GM23338 (cell line): ENCODE data around the gene ASRGL1. TPM values are rescaled to one million over a fixed set of nuclear protein-coding genes. Genes with fewer than 3 reads are reported as not detected.

ENCODE experiments used
- ATAC-seq: fragments of 200-7000 bp; cut with Tn5 transposase; 3 replicates; pipeline ENCODE4 v1.9.1; 2020
- DNase-seq: peaks from one replicate; pipeline ENCODE4 v3.0.0-alpha.2; 2015; ENCODE audit warnings: low spot score
- H2AFZ ChIP-seq: fragments of 200-600 bp; sonication (generic); 2 replicates; pipeline ENCODE4 v1.8.0; 2016; ENCODE audit warnings: antibody characterized with exemption, mild to moderate bottlenecking, moderate library complexity
- H3F3A ChIP-seq: fragments of 200-600 bp; sonication (generic); replicated peaks from 2 replicates; pipeline ENCODE4 v1.8.0; 2017; ENCODE audit warnings: antibody characterized with exemption, mixed run types, low read depth
- H3K27ac ChIP-seq: fragments of 200-600 bp; sonication (generic); 2 replicates; pipeline ENCODE4 v1.6.1; 2016; ENCODE audit warnings: low read depth
- H3K27me3 ChIP-seq: fragments of 200-600 bp; sonication (generic); 2 replicates; pipeline ENCODE4 v1.8.0; 2016; ENCODE audit warnings: mild to moderate bottlenecking, mixed run types, moderate library complexity; ENCODE audit not compliant: insufficient read depth
- H3K36me3 ChIP-seq: fragments of 200-600 bp; sonication (generic); 2 replicates; pipeline ENCODE4 v1.8.0; 2016; ENCODE audit warnings: mild to moderate bottlenecking; ENCODE audit not compliant: insufficient read depth
- H3K4me1 ChIP-seq: fragments of 200-600 bp; sonication (generic); 2 replicates; pipeline ENCODE4 v1.8.0; 2016; ENCODE audit warnings: mild to moderate bottlenecking, moderate library complexity; ENCODE audit not compliant: insufficient read depth
- H3K4me2 ChIP-seq: fragments of 200-600 bp; sonication (generic); 2 replicates; pipeline ENCODE4 v1.7.1; 2017; ENCODE audit warnings: mixed run types
- H3K4me3 ChIP-seq: fragments of 200-600 bp; sonication (generic); 2 replicates; pipeline ENCODE4 v1.6.1; 2016; ENCODE audit warnings: mixed run types
- H3K79me2 ChIP-seq: fragments of 200-600 bp; sonication (generic); replicated peaks from 2 replicates; pipeline ENCODE4 v1.8.0; 2017; ENCODE audit warnings: mild to moderate bottlenecking; ENCODE audit not compliant: insufficient read depth
- H3K9me2 ChIP-seq: fragments of 200-600 bp; sonication (generic); 2 replicates; pipeline ENCODE4 v1.8.0; 2017; ENCODE audit not compliant: insufficient read depth
- H4K20me1 ChIP-seq: fragments of 200-600 bp; sonication (generic); replicated peaks from 2 replicates; pipeline ENCODE4 v1.8.0; 2017; ENCODE audit warnings: mild to moderate bottlenecking; ENCODE audit not compliant: insufficient read depth
- H3K27ac Mint-ChIP-seq: 2 replicates; pipeline ENCODE4 v1.8.0; 2020; ENCODE audit warnings: inconsistent platforms, mild to moderate bottlenecking, moderate library complexity, mixed read lengths
- H3K27me3 Mint-ChIP-seq: 3 replicates; pipeline ENCODE4 v1.8.0; 2022; ENCODE audit warnings: low read depth, mild to moderate bottlenecking, moderate library complexity, mixed read lengths, inconsistent platforms; ENCODE audit not compliant: insufficient read depth, poor library complexity
- H3K36me3 Mint-ChIP-seq: 3 replicates; pipeline ENCODE4 v1.8.0; 2021; ENCODE audit warnings: low read depth, mild to moderate bottlenecking, inconsistent platforms, moderate library complexity, mixed read lengths
- H3K4me1 Mint-ChIP-seq: 3 replicates; pipeline ENCODE4 v1.8.0; 2020; ENCODE audit warnings: mild to moderate bottlenecking, inconsistent platforms, mixed read lengths
- H3K4me3 Mint-ChIP-seq: 3 replicates; pipeline ENCODE4 v1.8.0; 2021; ENCODE audit warnings: moderate library complexity, mild to moderate bottlenecking, inconsistent platforms, mixed read lengths
- H3K9me3 Mint-ChIP-seq: 3 replicates; pipeline ENCODE4 v1.8.0; 2020; ENCODE audit warnings: moderate library complexity, mild to moderate bottlenecking, inconsistent platforms, mixed read lengths
- CREB1 ChIP-seq: fragments of 250-450 bp; sonication (Bioruptor Pico); IDR thresholded peaks from 2 replicates; pipeline ENCODE4 v1.5.0; 2020; ENCODE audit warnings: low read depth, mild to moderate bottlenecking, moderate library complexity
- CTCF ChIP-seq, 2 experiments: fragments of 200-600 bp in 1 of 2; sonication (generic) in 1 of 2; conservative IDR thresholded peaks; 2 replicates each; pipeline versions ENCODE4 v1.5.1 to v1.6.1; 2016 to 2017; ENCODE audit warnings: antibody characterized with exemption in 2 of 2, low read depth in 2 of 2, mild to moderate bottlenecking in 2 of 2, moderate library complexity in 1 of 2
- EZH2 ChIP-seq: fragments of 200-600 bp; sonication (generic); IDR thresholded peaks from one replicate; pipeline ENCODE4 v1.8.0; 2017; ENCODE audit warnings: antibody characterized with exemption, mild to moderate bottlenecking, low read depth; ENCODE audit not compliant: unreplicated experiment
- EZH2phosphoT487 ChIP-seq: fragments of 200-600 bp; sonication (generic); IDR thresholded peaks from one replicate; pipeline ENCODE4 v1.8.1; 2018; ENCODE audit warnings: antibody characterized with exemption; ENCODE audit not compliant: unreplicated experiment
- JUNB ChIP-seq: IDR thresholded peaks from one replicate; pipeline ENCODE4 v1.6.1; 2016; ENCODE audit warnings: antibody characterized with exemption; ENCODE audit not compliant: unreplicated experiment
- NANOG ChIP-seq: IDR thresholded peaks from 2 replicates; pipeline ENCODE4 v1.6.1; 2016; ENCODE audit warnings: antibody characterized with exemption, borderline replicate concordance
- POLR2AphosphoS5 ChIP-seq: IDR thresholded peaks from 2 replicates; pipeline ENCODE4 v1.6.1; 2016; ENCODE audit warnings: antibody characterized with exemption, low read depth
- STAT1 ChIP-seq: IDR thresholded peaks from one replicate; pipeline ENCODE4 v1.6.1; 2016; ENCODE audit warnings: antibody characterized with exemption; ENCODE audit not compliant: unreplicated experiment
- ZNF114 ChIP-seq: fragments of 250-450 bp; sonication (Bioruptor Pico); IDR thresholded peaks from 2 replicates; pipeline ENCODE4 v1.5.0; 2020; ENCODE audit warnings: mild to moderate bottlenecking, moderate library complexity
- ZNF331 ChIP-seq: fragments of 250-450 bp; sonication (Bioruptor Pico); IDR thresholded peaks from 2 replicates; pipeline ENCODE4 v1.5.0; 2020; ENCODE audit warnings: low read depth, mild to moderate bottlenecking, moderate library complexity
- polyA plus RNA-seq: library from polyadenylated mRNA; unstranded; fragments of >200 nt; fragmentation: Nextera tagmentation; extraction: Ambion mirVana; gene quantifications from 2 replicates; pipeline ENCODE4 v1.2.1, GENCODE V29; 2016
- total RNA-seq: library from RNA; depleted of rRNA; stranded (reverse); fragments of >200 nt; shearing (Covaris generic); gene quantifications from 2 replicates; pipeline ENCODE4 v1.2.3, GENCODE V29; 2014
- TF ChIP-seq, protein P1 (sequence below): fragments of 250-450 bp; sonication (Bioruptor Pico); IDR thresholded peaks from 2 replicates; pipeline ENCODE4 v1.5.0; 2020; ENCODE audit warnings: mild to moderate bottlenecking, moderate library complexity
- TF ChIP-seq, protein P2 (sequence below): IDR thresholded peaks from one replicate; pipeline ENCODE4 v1.6.1; 2018; ENCODE audit warnings: antibody characterized with exemption; ENCODE audit not compliant: unreplicated experiment
- TF ChIP-seq, protein P3 (sequence below): IDR thresholded peaks from 2 replicates; pipeline ENCODE4 v1.6.1; 2016; ENCODE audit warnings: antibody characterized with exemption

The ASRGL1 gene
- total and polyA plus RNA-seq, 2 experiments from 2014 or later = 32.9 to 50.3 TPM

GRCh38 chr11:62404901-62405300 lies 67.7 kb downstream of the ASRGL1 start:
- H3K9me3 Mint-ChIP-seq = no peaks in the 10 kb centered on the region; the same call in 2 of the 3 replicates
- TF ChIP-seq CREB1 (CRISPR knock-in tag) (no peak), CTCF (conservative IDR thresholded peaks at IDR 0.05; ENCODE audit: low read depth in 2 of 2) (no peak), POLR2AphosphoS5 (no peak), EZH2phosphoT487 (no peak), STAT1 (no peak), ZNF331 (no peak), ZNF114 (CRISPR knock-in tag) (no peak), JUNB (no peak), NANOG (no peak), EZH2 (no peak)
- TF ChIP-seq, protein P1, sequence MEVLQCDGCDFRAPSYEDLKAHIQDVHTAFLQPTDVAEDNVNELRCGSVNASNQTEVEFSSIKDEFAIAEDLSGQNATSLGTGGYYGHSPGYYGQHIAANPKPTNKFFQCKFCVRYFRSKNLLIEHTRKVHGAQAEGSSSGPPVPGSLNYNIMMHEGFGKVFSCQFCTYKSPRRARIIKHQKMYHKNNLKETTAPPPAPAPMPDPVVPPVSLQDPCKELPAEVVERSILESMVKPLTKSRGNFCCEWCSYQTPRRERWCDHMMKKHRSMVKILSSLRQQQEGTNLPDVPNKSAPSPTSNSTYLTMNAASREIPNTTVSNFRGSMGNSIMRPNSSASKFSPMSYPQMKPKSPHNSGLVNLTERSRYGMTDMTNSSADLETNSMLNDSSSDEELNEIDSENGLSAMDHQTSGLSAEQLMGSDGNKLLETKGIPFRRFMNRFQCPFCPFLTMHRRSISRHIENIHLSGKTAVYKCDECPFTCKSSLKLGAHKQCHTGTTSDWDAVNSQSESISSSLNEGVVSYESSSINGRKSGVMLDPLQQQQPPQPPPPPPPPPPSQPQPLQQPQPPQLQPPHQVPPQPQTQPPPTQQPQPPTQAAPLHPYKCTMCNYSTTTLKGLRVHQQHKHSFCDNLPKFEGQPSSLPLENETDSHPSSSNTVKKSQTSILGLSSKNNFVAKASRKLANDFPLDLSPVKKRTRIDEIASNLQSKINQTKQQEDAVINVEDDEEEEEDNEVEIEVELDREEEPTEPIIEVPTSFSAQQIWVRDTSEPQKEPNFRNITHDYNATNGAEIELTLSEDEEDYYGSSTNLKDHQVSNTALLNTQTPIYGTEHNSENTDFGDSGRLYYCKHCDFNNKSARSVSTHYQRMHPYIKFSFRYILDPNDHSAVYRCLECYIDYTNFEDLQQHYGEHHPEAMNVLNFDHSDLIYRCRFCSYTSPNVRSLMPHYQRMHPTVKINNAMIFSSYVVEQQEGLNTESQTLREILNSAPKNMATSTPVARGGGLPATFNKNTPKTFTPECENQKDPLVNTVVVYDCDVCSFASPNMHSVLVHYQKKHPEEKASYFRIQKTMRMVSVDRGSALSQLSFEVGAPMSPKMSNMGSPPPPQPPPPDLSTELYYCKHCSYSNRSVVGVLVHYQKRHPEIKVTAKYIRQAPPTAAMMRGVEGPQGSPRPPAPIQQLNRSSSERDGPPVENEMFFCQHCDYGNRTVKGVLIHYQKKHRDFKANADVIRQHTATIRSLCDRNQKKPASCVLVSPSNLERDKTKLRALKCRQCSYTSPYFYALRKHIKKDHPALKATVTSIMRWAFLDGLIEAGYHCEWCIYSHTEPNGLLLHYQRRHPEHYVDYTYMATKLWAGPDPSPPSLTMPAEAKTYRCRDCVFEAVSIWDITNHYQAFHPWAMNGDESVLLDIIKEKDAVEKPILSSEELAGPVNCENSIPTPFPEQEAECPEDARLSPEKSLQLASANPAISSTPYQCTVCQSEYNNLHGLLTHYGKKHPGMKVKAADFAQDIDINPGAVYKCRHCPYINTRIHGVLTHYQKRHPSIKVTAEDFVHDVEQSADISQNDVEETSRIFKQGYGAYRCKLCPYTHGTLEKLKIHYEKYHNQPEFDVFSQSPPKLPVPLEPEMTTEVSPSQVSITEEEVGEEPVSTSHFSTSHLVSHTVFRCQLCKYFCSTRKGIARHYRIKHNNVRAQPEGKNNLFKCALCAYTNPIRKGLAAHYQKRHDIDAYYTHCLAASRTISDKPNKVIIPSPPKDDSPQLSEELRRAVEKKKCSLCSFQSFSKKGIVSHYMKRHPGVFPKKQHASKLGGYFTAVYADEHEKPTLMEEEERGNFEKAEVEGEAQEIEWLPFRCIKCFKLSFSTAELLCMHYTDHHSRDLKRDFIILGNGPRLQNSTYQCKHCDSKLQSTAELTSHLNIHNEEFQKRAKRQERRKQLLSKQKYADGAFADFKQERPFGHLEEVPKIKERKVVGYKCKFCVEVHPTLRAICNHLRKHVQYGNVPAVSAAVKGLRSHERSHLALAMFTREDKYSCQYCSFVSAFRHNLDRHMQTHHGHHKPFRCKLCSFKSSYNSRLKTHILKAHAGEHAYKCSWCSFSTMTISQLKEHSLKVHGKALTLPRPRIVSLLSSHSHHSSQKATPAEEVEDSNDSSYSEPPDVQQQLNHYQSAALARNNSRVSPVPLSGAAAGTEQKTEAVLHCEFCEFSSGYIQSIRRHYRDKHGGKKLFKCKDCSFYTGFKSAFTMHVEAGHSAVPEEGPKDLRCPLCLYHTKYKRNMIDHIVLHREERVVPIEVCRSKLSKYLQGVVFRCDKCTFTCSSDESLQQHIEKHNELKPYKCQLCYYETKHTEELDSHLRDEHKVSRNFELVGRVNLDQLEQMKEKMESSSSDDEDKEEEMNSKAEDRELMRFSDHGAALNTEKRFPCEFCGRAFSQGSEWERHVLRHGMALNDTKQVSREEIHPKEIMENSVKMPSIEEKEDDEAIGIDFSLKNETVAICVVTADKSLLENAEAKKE (CRISPR knock-in tag) = no peak
- TF ChIP-seq, protein P2, sequence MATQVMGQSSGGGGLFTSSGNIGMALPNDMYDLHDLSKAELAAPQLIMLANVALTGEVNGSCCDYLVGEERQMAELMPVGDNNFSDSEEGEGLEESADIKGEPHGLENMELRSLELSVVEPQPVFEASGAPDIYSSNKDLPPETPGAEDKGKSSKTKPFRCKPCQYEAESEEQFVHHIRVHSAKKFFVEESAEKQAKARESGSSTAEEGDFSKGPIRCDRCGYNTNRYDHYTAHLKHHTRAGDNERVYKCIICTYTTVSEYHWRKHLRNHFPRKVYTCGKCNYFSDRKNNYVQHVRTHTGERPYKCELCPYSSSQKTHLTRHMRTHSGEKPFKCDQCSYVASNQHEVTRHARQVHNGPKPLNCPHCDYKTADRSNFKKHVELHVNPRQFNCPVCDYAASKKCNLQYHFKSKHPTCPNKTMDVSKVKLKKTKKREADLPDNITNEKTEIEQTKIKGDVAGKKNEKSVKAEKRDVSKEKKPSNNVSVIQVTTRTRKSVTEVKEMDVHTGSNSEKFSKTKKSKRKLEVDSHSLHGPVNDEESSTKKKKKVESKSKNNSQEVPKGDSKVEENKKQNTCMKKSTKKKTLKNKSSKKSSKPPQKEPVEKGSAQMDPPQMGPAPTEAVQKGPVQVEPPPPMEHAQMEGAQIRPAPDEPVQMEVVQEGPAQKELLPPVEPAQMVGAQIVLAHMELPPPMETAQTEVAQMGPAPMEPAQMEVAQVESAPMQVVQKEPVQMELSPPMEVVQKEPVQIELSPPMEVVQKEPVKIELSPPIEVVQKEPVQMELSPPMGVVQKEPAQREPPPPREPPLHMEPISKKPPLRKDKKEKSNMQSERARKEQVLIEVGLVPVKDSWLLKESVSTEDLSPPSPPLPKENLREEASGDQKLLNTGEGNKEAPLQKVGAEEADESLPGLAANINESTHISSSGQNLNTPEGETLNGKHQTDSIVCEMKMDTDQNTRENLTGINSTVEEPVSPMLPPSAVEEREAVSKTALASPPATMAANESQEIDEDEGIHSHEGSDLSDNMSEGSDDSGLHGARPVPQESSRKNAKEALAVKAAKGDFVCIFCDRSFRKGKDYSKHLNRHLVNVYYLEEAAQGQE = no peak
- TF ChIP-seq, protein P3, sequence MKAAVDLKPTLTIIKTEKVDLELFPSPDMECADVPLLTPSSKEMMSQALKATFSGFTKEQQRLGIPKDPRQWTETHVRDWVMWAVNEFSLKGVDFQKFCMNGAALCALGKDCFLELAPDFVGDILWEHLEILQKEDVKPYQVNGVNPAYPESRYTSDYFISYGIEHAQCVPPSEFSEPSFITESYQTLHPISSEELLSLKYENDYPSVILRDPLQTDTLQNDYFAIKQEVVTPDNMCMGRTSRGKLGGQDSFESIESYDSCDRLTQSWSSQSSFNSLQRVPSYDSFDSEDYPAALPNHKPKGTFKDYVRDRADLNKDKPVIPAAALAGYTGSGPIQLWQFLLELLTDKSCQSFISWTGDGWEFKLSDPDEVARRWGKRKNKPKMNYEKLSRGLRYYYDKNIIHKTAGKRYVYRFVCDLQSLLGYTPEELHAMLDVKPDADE = no peak
- Histone ChIP-seq H2AFZ (no peak overlapping the region), H3K79me2 (no peaks in the 10 kb centered on the region), H3K27ac (no peak overlapping the region), H3K27me3 (no peaks in the 10 kb centered on the region), H3F3A (no peaks in the 10 kb centered on the region), H3K4me1 (peaks cover 4% of the 10 kb centered on the region; the same call in 1 of the 2 replicates), H3K9me2 (no peaks in the 10 kb centered on the region), H4K20me1 (no peaks in the 10 kb centered on the region), H3K4me2 (no peak overlapping the region), H3K36me3 (no peaks in the 10 kb centered on the region), H3K4me3 (no peak overlapping the region)
- H3K4me3 Mint-ChIP-seq = no peak overlapping the region
- DNase-seq = no peak
- no peak overlapping the region for H3K27ac Mint-ChIP-seq
- peaks cover 10% of the 10 kb centered on the region for H3K27me3 Mint-ChIP-seq
- no peaks in the 10 kb centered on the region for H3K36me3 Mint-ChIP-seq
- H3K4me1 Mint-ChIP-seq = peaks cover 11% of the 10 kb centered on the region
- ATAC-seq = no peak
